ENCODE measurements around the gene TTC21B.

Gene TTC21B

DNA sequence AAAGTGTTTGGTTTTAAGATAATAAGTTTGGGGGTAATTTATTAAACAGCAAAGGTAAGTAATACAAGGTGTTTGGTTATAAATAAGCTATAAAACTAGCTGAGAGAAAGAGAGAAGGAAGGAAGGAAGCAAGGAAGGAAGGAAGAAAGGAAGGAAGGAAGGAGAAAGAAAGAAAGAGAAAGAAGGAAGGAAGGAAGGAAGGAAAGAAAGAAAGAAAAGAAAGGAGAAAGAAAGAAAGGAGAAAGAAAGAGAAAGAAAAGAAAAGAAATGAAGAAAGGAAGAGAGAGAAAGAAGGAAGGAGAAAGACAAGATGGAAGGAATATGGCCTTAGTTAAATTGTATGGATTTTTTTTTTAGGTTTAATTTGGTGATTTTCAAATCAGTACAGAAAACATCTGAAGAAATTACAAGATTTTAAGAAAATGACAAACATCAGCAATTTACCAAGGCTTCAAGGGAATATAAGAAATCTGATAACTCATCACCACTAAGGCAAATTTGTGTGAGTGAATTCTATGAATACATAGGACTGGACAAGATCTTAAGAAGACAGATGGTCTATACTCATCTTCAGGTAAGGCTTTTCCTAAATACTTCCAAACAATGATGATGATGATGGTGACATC, 113.1 kb downstream of the TTC21B start:
- no peaks in the 10 kb centered on the region for H3K27me3 ChIP-seq (ENCODE audit: low read length)
- no peaks in the 10 kb centered on the region for H3K36me3 ChIP-seq (ENCODE audit: low read length)
- H3K4me3 ChIP-seq (ENCODE audit: insufficient read depth, low read length, poor library complexity, severe bottlenecking), result no peak overlapping the region
- no peak for TF ChIP-seq CTCF (IDR thresholded peaks at IDR 0.05; ENCODE audit: insufficient read depth, low read length, poor library complexity, severe bottlenecking)
- no peak for TF ChIP-seq EZH2phosphoT487 (conservative IDR thresholded peaks at IDR 0.05; ENCODE audit: low read length)
- H3K9ac ChIP-seq (ENCODE audit: low read length), result no peak overlapping the region
- H3K27ac ChIP-seq (ENCODE audit: low read depth, low read length), result no peak overlapping the region
- no peaks in the 10 kb centered on the region for H3K9me3 ChIP-seq (ENCODE audit: insufficient read depth, low read length)
- no peak overlapping the region for H2AFZ ChIP-seq (ENCODE audit: low read depth, low read length, severe bottlenecking)
- no peaks in the 10 kb centered on the region for H3F3A ChIP-seq (ENCODE audit: insufficient read depth)
- H3K9me2 ChIP-seq (replicated peaks; ENCODE audit: insufficient read depth, low read length), result no peaks in the 10 kb centered on the region
- H3K4me2 ChIP-seq (ENCODE audit: low read depth, low read length, poor library complexity, severe bottlenecking), result no peak overlapping the region
- no peaks in the 10 kb centered on the region for H3K79me2 ChIP-seq (ENCODE audit: insufficient read depth, low read length)
- no peaks in the 10 kb centered on the region for H4K20me1 ChIP-seq (ENCODE audit: low read depth, low read length)

DNA sequence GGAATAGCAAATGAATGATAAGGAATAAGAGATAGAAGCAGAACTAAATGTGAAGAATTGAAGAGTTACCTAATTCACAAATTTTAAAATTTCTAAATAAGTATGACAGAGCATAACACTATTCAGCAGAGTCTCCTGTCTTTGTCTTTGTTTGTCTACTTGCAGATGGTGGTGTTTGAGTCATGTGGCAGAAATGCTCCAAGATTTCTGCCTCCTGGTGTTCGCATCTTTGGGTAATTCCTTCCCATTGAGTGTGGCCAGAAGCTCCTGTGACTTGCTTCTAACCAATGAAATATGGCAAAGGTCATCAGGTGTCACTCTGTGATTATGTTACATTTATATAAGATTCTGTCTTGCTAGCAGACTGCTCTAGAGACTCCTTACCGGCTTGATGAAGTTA, 114.0 kb downstream of the TTC21B start:
- Histone ChIP-seq H3K9me2 (replicated peaks; ENCODE audit: insufficient read depth, low read length) (no peaks in the 10 kb centered on the region), H3K4me3 (ENCODE audit: insufficient read depth, low read length, poor library complexity, severe bottlenecking) (no peak overlapping the region), H4K20me1 (ENCODE audit: low read depth, low read length) (no peaks in the 10 kb centered on the region), H3F3A (ENCODE audit: insufficient read depth) (no peaks in the 10 kb centered on the region), H3K79me2 (ENCODE audit: insufficient read depth, low read length) (no peaks in the 10 kb centered on the region), H3K9ac (ENCODE audit: low read length) (no peak overlapping the region), H2AFZ (ENCODE audit: low read depth, low read length, severe bottlenecking) (no peak overlapping the region), H3K27me3 (ENCODE audit: low read length) (no peaks in the 10 kb centered on the region), H3K9me3 (ENCODE audit: insufficient read depth, low read length) (no peaks in the 10 kb centered on the region), H3K36me3 (ENCODE audit: low read length) (no peaks in the 10 kb centered on the region), H3K4me2 (ENCODE audit: low read depth, low read length, poor library complexity, severe bottlenecking) (no peak overlapping the region), H3K27ac (ENCODE audit: low read depth, low read length) (no peak overlapping the region)
- TF ChIP-seq EZH2phosphoT487 (conservative IDR thresholded peaks at IDR 0.05; ENCODE audit: low read length) (no peak), CTCF (IDR thresholded peaks at IDR 0.05; ENCODE audit: insufficient read depth, low read length, poor library complexity, severe bottlenecking) (no peak)

DNA sequence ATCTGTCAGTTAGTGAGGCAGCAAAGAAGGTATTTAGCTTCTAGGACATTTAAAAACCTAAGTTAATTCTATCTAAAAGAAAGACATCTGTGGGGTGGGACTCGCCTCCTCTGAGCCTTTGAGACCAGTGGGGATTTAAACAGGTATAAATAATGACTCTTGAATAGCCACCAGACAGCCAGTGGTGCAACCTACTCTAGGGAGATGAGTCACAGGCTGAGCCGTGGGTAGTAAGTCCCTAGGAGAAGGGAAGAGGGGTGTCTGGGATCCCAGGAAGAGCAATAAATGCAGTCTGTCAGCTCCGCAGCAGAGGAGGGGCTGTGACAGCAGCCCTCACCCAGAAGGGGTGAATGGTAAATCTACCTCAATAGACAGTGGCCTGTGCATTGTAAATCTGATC, 116.5 kb downstream of the TTC21B start:
- Histone ChIP-seq H3K27ac (ENCODE audit: low read depth, low read length) (no peak overlapping the region), H3K9ac (ENCODE audit: low read length) (no peak overlapping the region), H2AFZ (ENCODE audit: low read depth, low read length, severe bottlenecking) (no peak overlapping the region), H3K4me2 (ENCODE audit: low read depth, low read length, poor library complexity, severe bottlenecking) (no peak overlapping the region), H3K79me2 (ENCODE audit: insufficient read depth, low read length) (no peaks in the 10 kb centered on the region), H3K4me3 (ENCODE audit: insufficient read depth, low read length, poor library complexity, severe bottlenecking) (no peak overlapping the region), H3K27me3 (ENCODE audit: low read length) (no peaks in the 10 kb centered on the region), H3K36me3 (ENCODE audit: low read length) (no peaks in the 10 kb centered on the region), H3K9me3 (ENCODE audit: insufficient read depth, low read length) (no peaks in the 10 kb centered on the region), H3K9me2 (replicated peaks; ENCODE audit: insufficient read depth, low read length) (no peaks in the 10 kb centered on the region), H4K20me1 (ENCODE audit: low read depth, low read length) (no peaks in the 10 kb centered on the region), H3F3A (ENCODE audit: insufficient read depth) (no peaks in the 10 kb centered on the region)
- TF ChIP-seq CTCF (IDR thresholded peaks at IDR 0.05; ENCODE audit: insufficient read depth, low read length, poor library complexity, severe bottlenecking) (no peak), EZH2phosphoT487 (conservative IDR thresholded peaks at IDR 0.05; ENCODE audit: low read length) (no peak)
